NT2/D1 (cell line): ENCODE data around the gene RENBP.

Source experiments
- SUZ12 ChIP-seq: IDR thresholded peaks from 2 replicates; pipeline ENCODE4 v1.6.1; 2011; ENCODE audit not compliant: insufficient read length, insufficient read depth; ENCODE audit errors: extremely low read depth
- YY1 ChIP-seq: IDR thresholded peaks from 2 replicates; pipeline ENCODE4 v1.6.1; 2011; ENCODE audit not compliant: insufficient read length, insufficient read depth

- no peak for TF ChIP-seq YY1
- no peak for TF ChIP-seq SUZ12
These were observed 9.6 kb downstream of the RENBP start, which contains the start of gene NAA10 for GRCh38 chrX:153934762-153935325.
